ENCODE measurements around the gene DGKI. TPM values are rescaled to one million over a fixed set of nuclear protein-coding genes. Genes with fewer than 3 reads are reported as not detected.

The DGKI gene
- total RNA-seq, 1 experiment from 2014 or later, result not detected

DNA sequence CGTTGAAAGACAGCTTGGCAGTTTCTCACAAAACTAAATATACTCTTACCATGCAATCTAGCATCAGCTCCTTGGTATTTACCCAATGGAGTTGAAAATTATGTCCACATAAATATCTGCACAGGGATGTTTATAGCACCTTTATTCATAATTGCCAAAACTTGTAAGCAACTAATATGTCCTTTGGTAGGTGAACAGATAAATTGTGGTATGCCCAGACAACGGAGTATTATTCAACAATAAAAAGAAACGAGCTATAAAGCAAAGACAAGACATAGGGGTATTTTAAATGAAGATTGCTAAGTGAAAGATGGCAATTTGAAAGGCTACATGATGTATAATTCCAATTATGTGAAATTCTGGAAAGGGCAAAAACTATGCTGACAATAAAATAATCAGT is 340.7 kb downstream of the DGKI start:
- no TSS peak for BruUV-seq (replicated peaks)
- intact Hi-C loops (cut with micrococcal nuclease; ENCODE audit: unreplicated experiment) (no loop called here), in situ Hi-C loops (cut with HindIII; ENCODE audit: low pct_unique_long_range_greater_than_20kb, low sequenced_read_pairs) (no loop called here)
- ATAC-seq (no peak), DNase-seq (ENCODE audit: low read depth, low spot score) (no peak)
- ChIA-PET POLR2A (no interaction called here), CTCF (no interaction called here)
- TF ChIP-seq SIN3A (IDR thresholded peaks at IDR 0.05; ENCODE audit: borderline replicate concordance, insufficient read depth, low read depth, low read length) (no peak), TCF7L2 (IDR thresholded peaks at IDR 0.05; ENCODE audit: low read depth, low read length) (no peak), POLR2AphosphoS5 (IDR thresholded peaks at IDR 0.05; ENCODE audit: low read depth, low read length) (no peak)
- TF ChIP-seq, protein P1, sequence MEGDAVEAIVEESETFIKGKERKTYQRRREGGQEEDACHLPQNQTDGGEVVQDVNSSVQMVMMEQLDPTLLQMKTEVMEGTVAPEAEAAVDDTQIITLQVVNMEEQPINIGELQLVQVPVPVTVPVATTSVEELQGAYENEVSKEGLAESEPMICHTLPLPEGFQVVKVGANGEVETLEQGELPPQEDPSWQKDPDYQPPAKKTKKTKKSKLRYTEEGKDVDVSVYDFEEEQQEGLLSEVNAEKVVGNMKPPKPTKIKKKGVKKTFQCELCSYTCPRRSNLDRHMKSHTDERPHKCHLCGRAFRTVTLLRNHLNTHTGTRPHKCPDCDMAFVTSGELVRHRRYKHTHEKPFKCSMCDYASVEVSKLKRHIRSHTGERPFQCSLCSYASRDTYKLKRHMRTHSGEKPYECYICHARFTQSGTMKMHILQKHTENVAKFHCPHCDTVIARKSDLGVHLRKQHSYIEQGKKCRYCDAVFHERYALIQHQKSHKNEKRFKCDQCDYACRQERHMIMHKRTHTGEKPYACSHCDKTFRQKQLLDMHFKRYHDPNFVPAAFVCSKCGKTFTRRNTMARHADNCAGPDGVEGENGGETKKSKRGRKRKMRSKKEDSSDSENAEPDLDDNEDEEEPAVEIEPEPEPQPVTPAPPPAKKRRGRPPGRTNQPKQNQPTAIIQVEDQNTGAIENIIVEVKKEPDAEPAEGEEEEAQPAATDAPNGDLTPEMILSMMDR (IDR thresholded peaks at IDR 0.05), result no peak
- TF ChIP-seq, protein P2, sequence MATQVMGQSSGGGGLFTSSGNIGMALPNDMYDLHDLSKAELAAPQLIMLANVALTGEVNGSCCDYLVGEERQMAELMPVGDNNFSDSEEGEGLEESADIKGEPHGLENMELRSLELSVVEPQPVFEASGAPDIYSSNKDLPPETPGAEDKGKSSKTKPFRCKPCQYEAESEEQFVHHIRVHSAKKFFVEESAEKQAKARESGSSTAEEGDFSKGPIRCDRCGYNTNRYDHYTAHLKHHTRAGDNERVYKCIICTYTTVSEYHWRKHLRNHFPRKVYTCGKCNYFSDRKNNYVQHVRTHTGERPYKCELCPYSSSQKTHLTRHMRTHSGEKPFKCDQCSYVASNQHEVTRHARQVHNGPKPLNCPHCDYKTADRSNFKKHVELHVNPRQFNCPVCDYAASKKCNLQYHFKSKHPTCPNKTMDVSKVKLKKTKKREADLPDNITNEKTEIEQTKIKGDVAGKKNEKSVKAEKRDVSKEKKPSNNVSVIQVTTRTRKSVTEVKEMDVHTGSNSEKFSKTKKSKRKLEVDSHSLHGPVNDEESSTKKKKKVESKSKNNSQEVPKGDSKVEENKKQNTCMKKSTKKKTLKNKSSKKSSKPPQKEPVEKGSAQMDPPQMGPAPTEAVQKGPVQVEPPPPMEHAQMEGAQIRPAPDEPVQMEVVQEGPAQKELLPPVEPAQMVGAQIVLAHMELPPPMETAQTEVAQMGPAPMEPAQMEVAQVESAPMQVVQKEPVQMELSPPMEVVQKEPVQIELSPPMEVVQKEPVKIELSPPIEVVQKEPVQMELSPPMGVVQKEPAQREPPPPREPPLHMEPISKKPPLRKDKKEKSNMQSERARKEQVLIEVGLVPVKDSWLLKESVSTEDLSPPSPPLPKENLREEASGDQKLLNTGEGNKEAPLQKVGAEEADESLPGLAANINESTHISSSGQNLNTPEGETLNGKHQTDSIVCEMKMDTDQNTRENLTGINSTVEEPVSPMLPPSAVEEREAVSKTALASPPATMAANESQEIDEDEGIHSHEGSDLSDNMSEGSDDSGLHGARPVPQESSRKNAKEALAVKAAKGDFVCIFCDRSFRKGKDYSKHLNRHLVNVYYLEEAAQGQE (IDR thresholded peaks at IDR 0.05; ENCODE audit: insufficient read depth in 1 of 2, low read depth in 2 of 2, low read length in 1 of 2), result no peak
- Histone ChIP-seq H3K27me3 (ENCODE audit: control insufficient read depth, insufficient read depth, low read length) (no peaks in the 10 kb centered on the region), H3K36me3 (ENCODE audit: control insufficient read depth, insufficient read depth, low read length) (no peaks in the 10 kb centered on the region), H3K27ac (ENCODE audit: low read length) (no peak overlapping the region), H3K9me3 (ENCODE audit: control insufficient read depth, insufficient read depth, low read depth, low read length) (no peaks in the 10 kb centered on the region), H3K4me1 (ENCODE audit: control insufficient read depth, insufficient read depth, low read length) (no peaks in the 10 kb centered on the region), H3K4me3 (ENCODE audit: low read depth in 2 of 2, low read length in 2 of 2) (no peak overlapping the region)

DNA sequence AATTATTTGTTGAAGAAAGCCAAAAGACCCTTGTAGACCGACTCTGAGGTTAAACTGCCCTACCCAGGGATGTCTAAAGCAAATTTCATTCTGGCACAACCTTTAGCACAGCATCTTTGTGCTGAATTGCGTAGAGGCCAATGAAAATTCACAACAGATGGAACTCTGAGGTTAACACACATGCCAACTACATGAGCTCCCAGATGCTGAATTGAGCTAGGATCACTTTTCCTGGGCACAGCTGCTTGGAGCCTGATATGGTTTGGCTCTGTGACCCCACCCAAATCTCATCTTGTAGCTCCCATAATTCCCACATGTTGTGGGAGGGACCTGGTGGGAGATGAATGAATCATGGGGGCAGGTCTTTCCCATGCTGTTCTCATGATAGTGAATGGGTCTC is 345.2 kb downstream of the DGKI start:
- POLR2A ChIA-PET, result no interaction called here
- Histone ChIP-seq H3K4me1 (ENCODE audit: control insufficient read depth, insufficient read depth, low read length) (no peaks in the 10 kb centered on the region), H3K36me3 (ENCODE audit: control insufficient read depth, insufficient read depth, low read length) (no peaks in the 10 kb centered on the region), H3K4me3 (ENCODE audit: low read depth in 2 of 2, low read length in 2 of 2) (no peak overlapping the region), H3K27ac (ENCODE audit: low read length) (no peak overlapping the region), H3K27me3 (ENCODE audit: control insufficient read depth, insufficient read depth, low read length) (no peaks in the 10 kb centered on the region), H3K9me3 (ENCODE audit: control insufficient read depth, insufficient read depth, low read depth, low read length) (no peaks in the 10 kb centered on the region)
- no TSS peak for BruUV-seq (replicated peaks)
- DNase-seq (ENCODE audit: low read depth, low spot score) (no peak), ATAC-seq (no peak)
- CTCF ChIA-PET, result no interaction called here
- intact Hi-C loops (cut with micrococcal nuclease; ENCODE audit: unreplicated experiment) (no loop called here), in situ Hi-C loops (cut with HindIII; ENCODE audit: low pct_unique_long_range_greater_than_20kb, low sequenced_read_pairs) (no loop called here)
- TF ChIP-seq, protein P2 (IDR thresholded peaks at IDR 0.05; ENCODE audit: insufficient read depth in 1 of 2, low read depth in 2 of 2, low read length in 1 of 2), result no peak
- TF ChIP-seq, protein P1 (IDR thresholded peaks at IDR 0.05), result no peak
- no peak for TF ChIP-seq POLR2AphosphoS5 (IDR thresholded peaks at IDR 0.05; ENCODE audit: low read depth, low read length)
- no peak for TF ChIP-seq TCF7L2 (IDR thresholded peaks at IDR 0.05; ENCODE audit: low read depth, low read length)
- TF ChIP-seq SIN3A (IDR thresholded peaks at IDR 0.05; ENCODE audit: borderline replicate concordance, insufficient read depth, low read depth, low read length), result no peak
